Renal cortical epithelial cell (primary cell): ENCODE data around the gene KRT75. TPM values are rescaled to one million over a fixed set of nuclear protein-coding genes. Genes with fewer than 3 reads are reported as not detected.

ENCODE experiments used
- DNase-seq: peaks from one replicate; pipeline ENCODE4 v3.0.0-alpha.2; 2011; ENCODE audit warnings: low read depth
- total RNA-seq: library from RNA; depleted of rRNA; stranded (reverse); fragments of >200 nt; gene quantifications from 2 replicates; pipeline ENCODE4 v1.2.3, GENCODE V29; 2014

The KRT75 gene
- total RNA-seq, 1 donor from 2014 or later = not detected

- DNase-seq = no peak
Observed at GRCh38 chr12:52394836-52395405, 39.2 kb downstream of the KRT75 start.

- DNase-seq = no peak
Observed at GRCh38 chr12:52392465-52393007, 41.6 kb downstream of the KRT75 start.

- peak; percentile 36 for DNase-seq
Observed at GRCh38 chr12:52391618-52392002, 42.6 kb downstream of the KRT75 start.

DNA sequence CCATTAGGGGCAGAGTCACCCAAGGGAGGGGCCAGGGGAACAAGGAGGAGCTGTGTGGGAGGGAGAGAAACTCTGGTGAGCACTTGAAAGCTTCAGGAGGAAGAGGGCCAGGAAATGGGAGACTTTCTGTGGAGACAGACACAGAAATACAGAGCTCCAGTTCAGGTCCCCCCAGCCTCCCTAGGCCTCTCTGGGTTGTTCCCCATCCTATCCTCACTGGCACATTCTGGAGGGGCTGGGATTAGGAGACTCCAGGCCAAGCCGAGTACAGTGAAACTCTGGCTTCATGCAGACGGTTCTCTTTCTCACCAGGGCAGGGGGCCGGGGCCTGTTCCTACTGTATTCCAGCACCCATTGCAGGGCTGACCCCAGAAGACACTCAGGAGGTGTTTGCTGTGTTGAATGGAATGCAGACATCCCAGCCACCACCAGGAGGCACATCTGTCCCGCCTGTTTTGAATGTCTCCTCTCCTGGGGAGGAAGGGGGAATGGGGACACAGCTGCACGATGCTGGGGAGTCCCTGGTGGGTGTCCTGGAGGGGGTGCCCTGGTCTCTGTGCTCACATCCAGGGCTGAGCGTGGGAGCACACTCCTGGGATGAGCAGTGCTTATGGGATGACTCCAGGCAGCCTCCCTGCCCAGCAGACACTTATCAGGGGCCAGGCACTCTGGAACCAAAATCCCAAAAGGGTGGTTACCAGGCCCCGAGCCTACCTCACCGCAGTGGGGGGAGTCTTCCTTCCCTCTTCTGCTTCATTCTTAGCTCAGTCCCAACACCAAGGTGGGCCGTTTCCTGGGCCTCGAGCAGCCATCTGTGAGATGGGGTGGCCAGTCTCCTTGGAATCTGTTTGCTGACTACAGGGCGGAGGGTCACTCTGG, 43.2 kb downstream of the KRT75 start:
- no peak for DNase-seq

- peak; percentile 33 for DNase-seq
Observed at GRCh38 chr12:52389313-52390207, 44.6 kb downstream of the KRT75 start.

DNA sequence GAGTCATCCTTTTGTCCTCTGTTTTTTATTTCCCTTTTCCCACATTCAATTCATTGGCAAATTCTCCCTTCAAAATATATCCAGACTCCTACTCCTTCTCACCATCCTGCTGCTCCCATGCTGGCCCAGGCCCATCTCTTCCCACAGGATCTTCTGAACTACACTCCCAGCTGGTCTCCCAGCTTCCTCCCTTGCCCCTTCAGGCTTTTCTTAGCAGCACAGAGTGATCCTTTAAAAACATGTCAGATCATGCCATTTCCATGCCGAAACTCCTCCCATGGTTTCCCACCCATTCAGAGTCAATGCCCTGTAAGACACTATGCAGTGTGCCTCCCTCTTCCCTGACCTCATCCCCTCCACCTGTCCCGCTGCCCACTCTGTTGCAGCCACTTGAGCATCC, 46.3 kb downstream of the KRT75 start:
- no peak for DNase-seq

GRCh38 chr12:52385226-52385702, 48.9 kb downstream of the KRT75 start, which contains the start of gene KRT84:
Gene KRT84 (minus strand): TSS chr12:52385652. CDS start chr12:52385585, 67 bp downstream.
- no peak for DNase-seq

GRCh38 chr12:52383331-52383730, 50.8 kb downstream of the KRT75 start:
- no peak for DNase-seq

- DNase-seq = no peak
Observed at GRCh38 chr12:52382854-52383253, 51.3 kb downstream of the KRT75 start.

GRCh38 chr12:52381206-52381605, 53.0 kb downstream of the KRT75 start:
- DNase-seq = no peak

- peak; percentile 13 for DNase-seq
Observed at GRCh38 chr12:52380271-52380694, 53.9 kb downstream of the KRT75 start.

DNA sequence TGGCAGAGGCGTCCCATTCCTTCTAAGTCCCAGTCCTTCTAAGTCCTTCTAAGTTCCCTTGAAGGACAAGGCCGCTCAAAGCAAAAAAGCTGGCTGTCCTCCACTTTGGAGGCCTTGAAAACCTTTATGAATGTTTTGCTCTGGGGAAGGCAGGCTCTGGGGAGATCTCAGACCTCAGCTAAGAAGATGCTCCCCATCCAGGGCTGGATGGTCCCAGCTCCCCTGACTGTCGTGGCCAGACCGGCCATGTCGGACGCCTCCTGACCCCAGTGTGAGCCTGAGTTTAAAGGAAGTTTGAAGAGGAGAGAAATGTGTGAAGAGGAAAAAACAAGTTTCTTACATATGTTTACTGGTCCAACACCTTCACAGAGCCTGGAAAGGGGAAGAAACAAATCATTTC, 54.6 kb downstream of the KRT75 start:
- DNase-seq = no peak

DNA sequence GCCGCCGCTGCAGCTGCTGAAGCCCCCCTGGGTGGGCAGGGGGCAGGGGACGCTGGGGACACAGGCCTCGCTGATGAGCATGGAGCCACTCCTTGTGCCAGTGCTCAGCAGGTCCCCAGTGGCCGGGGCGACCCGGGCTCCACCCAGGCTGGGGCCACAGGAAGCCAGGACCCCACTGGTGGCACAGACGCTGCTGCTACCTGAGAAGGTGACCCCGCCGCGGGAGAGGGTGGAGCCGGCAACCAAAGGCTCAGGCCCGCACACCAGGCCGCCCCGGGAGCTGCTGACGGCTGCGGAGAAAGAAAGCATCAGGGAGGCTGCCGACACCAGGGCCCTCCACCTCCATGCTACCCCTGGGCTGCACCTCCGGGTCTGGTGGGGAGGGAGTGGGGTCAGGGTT, 56.1 kb downstream of the KRT75 start:
- DNase-seq = no peak

- DNase-seq = no peak
Observed at GRCh38 chr12:52377266-52377665, 56.9 kb downstream of the KRT75 start.

Other genes with a start within 250 kb of the KRT75 start
- 26.3 and 27.3 TPM in 2 replicates for gene KRT80, start 242.4 kb downstream of the KRT75 start, total RNA-seq
- gene KRT7, start 201.1 kb downstream of the KRT75 start, total RNA-seq = 124 and 2,408 TPM in 2 replicates
- 0.05 and 2.4 TPM in 2 replicates for gene KRT86, start 159.7 kb downstream of the KRT75 start, total RNA-seq
- 48.3 TPM in 1 of 2 replicates, not detected in the other for gene KRT81, start 142.8 kb downstream of the KRT75 start, total RNA-seq
- gene KRT83, start 113.0 kb downstream of the KRT75 start, total RNA-seq = not detected in 2 replicates
- not detected in 2 replicates for gene KRT85, start 66.9 kb downstream of the KRT75 start, total RNA-seq
- gene KRT84, start 48.7 kb downstream of the KRT75 start, total RNA-seq = not detected in 2 replicates
- gene KRT82, start 28.0 kb downstream of the KRT75 start, total RNA-seq = not detected in 2 replicates
- 0.05 and 2.1 TPM in 2 replicates for gene KRT6B, start 17.8 kb upstream of the KRT75 start, total RNA-seq
- gene KRT6C, start 39.4 kb upstream of the KRT75 start, total RNA-seq = not detected in 2 replicates
- 1.4 and 116 TPM in 2 replicates for gene KRT6A, start 58.9 kb upstream of the KRT75 start, total RNA-seq
- gene KRT5, start 86.0 kb upstream of the KRT75 start, total RNA-seq = 0.70 and 10.2 TPM in 2 replicates
- gene KRT71, start 118.8 kb upstream of the KRT75 start, total RNA-seq = not detected in 2 replicates
- gene KRT74, start 139.5 kb upstream of the KRT75 start, total RNA-seq = not detected in 2 replicates
- gene KRT72, start 167.1 kb upstream of the KRT75 start, total RNA-seq = not detected in 2 replicates
- not detected in 2 replicates for gene KRT73, start 184.2 kb upstream of the KRT75 start, total RNA-seq
- gene KRT2, start 217.8 kb upstream of the KRT75 start, total RNA-seq = not detected in 2 replicates
- gene KRT1, start 246.0 kb upstream of the KRT75 start, total RNA-seq = not detected in 2 replicates